GM18907 (cell line): ENCODE data around the gene RNF150.
A peak's percentile ranks its signal among the peaks of the same experiment; 100 is the strongest.

Experiments
- ATAC-seq: cut with Tn5 transposase; IDR thresholded peaks from one replicate; pipeline ENCODE4 v1.9.1; 2021; ENCODE audit warnings: mild to moderate bottlenecking, moderate library complexity; ENCODE audit not compliant: unreplicated experiment

The RNF150 gene

GRCh38 chr4:141132072-141132708, 1.1 kb downstream of the RNF150 start:
- ATAC-seq = peak; percentile 26

- ATAC-seq = no peak
Observed at GRCh38 chr4:141131723-141132071, 1.6 kb downstream of the RNF150 start.

GRCh38 chr4:141130947-141131605, 2.2 kb downstream of the RNF150 start:
- ATAC-seq = no peak

GRCh38 chr4:141127884-141128283, 5.4 kb downstream of the RNF150 start:
- ATAC-seq = no peak

- ATAC-seq = no peak
Observed at GRCh38 chr4:141126769-141127168, 6.5 kb downstream of the RNF150 start.

- ATAC-seq = no peak
Observed at GRCh38 chr4:141124224-141124623, 9.0 kb downstream of the RNF150 start.

- ATAC-seq = no peak
Observed at GRCh38 chr4:141121768-141122454, 11.4 kb downstream of the RNF150 start.

GRCh38 chr4:141121101-141121500, 12.2 kb downstream of the RNF150 start:
- ATAC-seq = no peak

- no peak for ATAC-seq
Observed at GRCh38 chr4:141120036-141120593, 13.2 kb downstream of the RNF150 start.

GRCh38 chr4:141119071-141119470, 14.2 kb downstream of the RNF150 start:
- no peak for ATAC-seq

GRCh38 chr4:141118381-141118780, 14.9 kb downstream of the RNF150 start:
- ATAC-seq = no peak

GRCh38 chr4:141117935-141118334, 15.3 kb downstream of the RNF150 start:
- ATAC-seq = no peak

- ATAC-seq = no peak
Observed at GRCh38 chr4:141109983-141110382, 23.3 kb downstream of the RNF150 start.

GRCh38 chr4:141107927-141108326, 25.3 kb downstream of the RNF150 start:
- ATAC-seq = no peak

GRCh38 chr4:141102367-141102766, 30.9 kb downstream of the RNF150 start:
- no peak for ATAC-seq

GRCh38 chr4:141101511-141101910, 31.8 kb downstream of the RNF150 start:
- no peak for ATAC-seq

GRCh38 chr4:141099326-141099725, 33.9 kb downstream of the RNF150 start:
- no peak for ATAC-seq

GRCh38 chr4:141098163-141098562, 35.1 kb downstream of the RNF150 start:
- ATAC-seq = no peak

- ATAC-seq = no peak
Observed at GRCh38 chr4:141090473-141090872, 42.8 kb downstream of the RNF150 start.

- ATAC-seq = no peak
Observed at GRCh38 chr4:141081921-141082395, 51.3 kb downstream of the RNF150 start.

- ATAC-seq = no peak
Observed at GRCh38 chr4:141080668-141081067, 52.6 kb downstream of the RNF150 start.
